ENCODE results near the gene C16orf78. TPM values are rescaled to one million over a fixed set of nuclear protein-coding genes. Genes with fewer than 3 reads are reported as not detected.

C16orf78 gene
- total RNA-seq, 1 donor from 2014 or later, result not detected

DNA sequence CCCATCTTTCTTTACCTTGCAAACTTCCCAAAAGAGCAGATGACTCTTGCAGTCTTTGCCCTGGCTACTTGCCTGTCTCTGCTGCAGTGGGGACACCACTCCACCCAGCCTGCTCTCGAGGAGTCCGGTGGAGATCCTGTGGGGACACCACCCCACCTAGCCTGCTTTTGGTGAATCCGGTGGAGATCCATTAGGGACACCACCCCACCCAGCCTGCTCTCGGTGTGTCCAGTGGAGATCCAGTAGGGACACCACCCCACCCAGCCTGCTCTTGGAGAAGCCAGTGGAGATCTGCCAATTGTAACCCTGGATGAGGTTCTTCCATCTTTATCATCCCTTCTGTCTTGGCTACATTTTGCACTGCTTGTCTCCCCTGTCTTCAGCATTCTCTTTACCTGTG lies 54.2 kb downstream of the C16orf78 start:
- Histone ChIP-seq H3K4me2 (ENCODE audit: low read length) (no peak overlapping the region), H3K27me3 (ENCODE audit: insufficient read depth, low read length) (no peaks in the 10 kb centered on the region), H2AFZ (ENCODE audit: low read depth, low read length) (no peak overlapping the region), H3K9ac (ENCODE audit: low read length) (no peak overlapping the region), H3K36me3 (ENCODE audit: insufficient read depth, low read length) (no peaks in the 10 kb centered on the region), H3K4me1 (ENCODE audit: insufficient read depth, low read length) (no peaks in the 10 kb centered on the region), H3K79me2 (ENCODE audit: insufficient read depth, low read length) (no peaks in the 10 kb centered on the region), H4K20me1 (ENCODE audit: insufficient read depth, low read length) (no peaks in the 10 kb centered on the region), H3K27ac (ENCODE audit: low read depth, low read length) (no peak overlapping the region), H3K4me3 (ENCODE audit: insufficient read depth, low read depth, low read length) (no peak overlapping the region), H3K9me3 (ENCODE audit: insufficient read depth, low read depth, low read length) (no peaks in the 10 kb centered on the region)
- DNase-seq (ENCODE audit: low read depth), result no peak
- no peak for FAIRE-seq
- peaks cover 50% of the 10 kb centered on the region for H3K27me3 Mint-ChIP-seq (ENCODE audit: low read depth, unreplicated experiment)
- no peak overlapping the region for H3K4me3 Mint-ChIP-seq (ENCODE audit: unreplicated experiment)
- H3K9me3 Mint-ChIP-seq (ENCODE audit: unreplicated experiment), result peaks cover 13% of the 10 kb centered on the region
- no peaks in the 10 kb centered on the region for H3K36me3 Mint-ChIP-seq (ENCODE audit: low read depth, unreplicated experiment)
- H3K27ac Mint-ChIP-seq (ENCODE audit: unreplicated experiment), result no peak overlapping the region
- TF ChIP-seq CTCF (IDR thresholded peaks at IDR 0.05; ENCODE audit: insufficient read depth, low read depth, low read length) (no peak), EZH2 (IDR thresholded peaks at IDR 0.05; ENCODE audit: insufficient read depth, low read length) (no peak)
- H3K4me1 Mint-ChIP-seq (ENCODE audit: low read depth, unreplicated experiment), result no peaks in the 10 kb centered on the region

- no peak overlapping the region for H3K27ac Mint-ChIP-seq (ENCODE audit: unreplicated experiment)
- no peak overlapping the region for H2AFZ ChIP-seq (ENCODE audit: low read depth, low read length)
- TF ChIP-seq EZH2 (IDR thresholded peaks at IDR 0.05; ENCODE audit: insufficient read depth, low read length), result no peak
- TF ChIP-seq CTCF (IDR thresholded peaks at IDR 0.05; ENCODE audit: insufficient read depth, low read depth, low read length), result no peak
- peaks cover 47% of the 10 kb centered on the region for H3K27me3 Mint-ChIP-seq (ENCODE audit: low read depth, unreplicated experiment)
- no peaks in the 10 kb centered on the region for H3K27me3 ChIP-seq (ENCODE audit: insufficient read depth, low read length)
- H3K4me3 Mint-ChIP-seq (ENCODE audit: unreplicated experiment), result no peak overlapping the region
- no peak overlapping the region for H3K27ac ChIP-seq (ENCODE audit: low read depth, low read length)
- no peak overlapping the region for H3K4me3 ChIP-seq (ENCODE audit: insufficient read depth, low read depth, low read length)
- H3K9ac ChIP-seq (ENCODE audit: low read length), result no peak overlapping the region
- no peaks in the 10 kb centered on the region for H3K4me1 ChIP-seq (ENCODE audit: insufficient read depth, low read length)
- no peaks in the 10 kb centered on the region for H3K36me3 ChIP-seq (ENCODE audit: insufficient read depth, low read length)
- H3K36me3 Mint-ChIP-seq (ENCODE audit: low read depth, unreplicated experiment), result no peaks in the 10 kb centered on the region
- H3K4me1 Mint-ChIP-seq (ENCODE audit: low read depth, unreplicated experiment), result no peaks in the 10 kb centered on the region
- H3K79me2 ChIP-seq (ENCODE audit: insufficient read depth, low read length), result no peaks in the 10 kb centered on the region
- no peaks in the 10 kb centered on the region for H3K9me3 ChIP-seq (ENCODE audit: insufficient read depth, low read depth, low read length)
- H3K9me3 Mint-ChIP-seq (ENCODE audit: unreplicated experiment), result peaks cover 12% of the 10 kb centered on the region
- DNase-seq (ENCODE audit: low read depth) (no peak), FAIRE-seq (no peak)
- no peak overlapping the region for H3K4me2 ChIP-seq (ENCODE audit: low read length)
- H4K20me1 ChIP-seq (ENCODE audit: insufficient read depth, low read length), result no peaks in the 10 kb centered on the region
Measured at GRCh38 chr16:49428808-49429207, 55.2 kb downstream of the C16orf78 start.

- Mint-ChIP-seq H3K4me3 (ENCODE audit: unreplicated experiment) (no peak overlapping the region), H3K4me1 (ENCODE audit: low read depth, unreplicated experiment) (no peaks in the 10 kb centered on the region), H3K27me3 (ENCODE audit: low read depth, unreplicated experiment) (peaks cover 48% of the 10 kb centered on the region), H3K27ac (ENCODE audit: unreplicated experiment) (no peak overlapping the region), H3K9me3 (ENCODE audit: unreplicated experiment) (peaks cover 8% of the 10 kb centered on the region), H3K36me3 (ENCODE audit: low read depth, unreplicated experiment) (no peaks in the 10 kb centered on the region)
- Histone ChIP-seq H3K9ac (ENCODE audit: low read length) (no peak overlapping the region), H2AFZ (ENCODE audit: low read depth, low read length) (no peak overlapping the region), H3K27ac (ENCODE audit: low read depth, low read length) (no peak overlapping the region), H3K79me2 (ENCODE audit: insufficient read depth, low read length) (no peaks in the 10 kb centered on the region), H3K9me3 (ENCODE audit: insufficient read depth, low read depth, low read length) (no peaks in the 10 kb centered on the region), H3K4me2 (ENCODE audit: low read length) (no peak overlapping the region), H3K4me3 (ENCODE audit: insufficient read depth, low read depth, low read length) (no peak overlapping the region), H4K20me1 (ENCODE audit: insufficient read depth, low read length) (no peaks in the 10 kb centered on the region), H3K4me1 (ENCODE audit: insufficient read depth, low read length) (no peaks in the 10 kb centered on the region), H3K27me3 (ENCODE audit: insufficient read depth, low read length) (no peaks in the 10 kb centered on the region), H3K36me3 (ENCODE audit: insufficient read depth, low read length) (no peaks in the 10 kb centered on the region)
- FAIRE-seq (no peak), DNase-seq (ENCODE audit: low read depth) (no peak)
- TF ChIP-seq EZH2 (IDR thresholded peaks at IDR 0.05; ENCODE audit: insufficient read depth, low read length) (no peak), CTCF (IDR thresholded peaks at IDR 0.05; ENCODE audit: insufficient read depth, low read depth, low read length) (no peak)
Measured at GRCh38 chr16:49431040-49431439, 57.4 kb downstream of the C16orf78 start.
